A549 (cell line): Measurements from ENCODE around the gene RBM39. TPM values are rescaled to one million over a fixed set of nuclear protein-coding genes. Genes with fewer than 3 reads are reported as not detected.
"Not testable (repeated sequence)": the region's sequence is repeated elsewhere in the genome, so short reads cannot be mapped to it uniquely, and the experiment has no call there.

Source experiments
- ATAC-seq, 2 experiments: fragments of 200-7000 bp in 1 of 2; fragments of >200 bp in 1 of 2; cut with Nextera tagmentation in 1 of 2; cut with Tn5 transposase in 1 of 2; 3 replicates each; pipeline versions ENCODE4 v1.8.0 to v1.9.1; 2018 to 2020; ENCODE audit warnings: mild to moderate bottlenecking in 1 of 2, moderate library complexity in 1 of 2
- CTCF ChIA-PET: fragments of 300-600 bp; sonication (Branson Sonifier 250); formaldehyde crosslinking; extraction: SDS; loops from one replicate; lab custom pipeline; 2021; ENCODE audit warnings: antibody characterized with exemption, inconsistent platforms; lab: Yijun Ruan, JAX
- POLR2A ChIA-PET: fragments of 350-600 bp; formaldehyde crosslinking; extraction: SDS; loops from one replicate; lab custom pipeline; 2021; ENCODE audit warnings: antibody characterized with exemption, inconsistent platforms; lab: Yijun Ruan, JAX
- DNase-seq, 2 experiments: peaks; one replicate each; pipeline versions ENCODE4 v3.0.0 to v3.0.0-alpha.2; 2011 to 2016; ENCODE audit warnings: low read depth in 1 of 2, low spot score in 1 of 2
- FAIRE-seq: peaks from 2 replicates; lab custom pipeline; 2011; peaks lifted over from hg19 to GRCh38; lab: Jason Lieb, UNC
- H3K27ac ChIP-seq, 2 experiments: fragments of >200 bp; sonication (Bioruptor Twin); formaldehyde crosslinking; 3 replicates each; pipeline ENCODE4 v1.5.1; 2016 to 2017
- H3K4me1 ChIP-seq: fragments of >200 bp; sonication (Bioruptor Twin); formaldehyde crosslinking; 3 replicates; pipeline ENCODE4 v1.6.1; 2016
- H3K4me2 ChIP-seq: fragments of >200 bp; sonication (Bioruptor Twin); formaldehyde crosslinking; 3 replicates; pipeline ENCODE4 v1.6.1; 2016
- H3K4me3 ChIP-seq: fragments of >200 bp; sonication (Bioruptor Twin); formaldehyde crosslinking; 3 replicates; pipeline ENCODE4 v1.5.1; 2016
- H3K9me3 ChIP-seq: fragments of >200 bp; sonication (Bioruptor Twin); formaldehyde crosslinking; 3 replicates; pipeline ENCODE4 v1.6.1; 2016
- BHLHE40 ChIP-seq: IDR thresholded peaks from 2 replicates; pipeline ENCODE4 v1.6.1; 2012; ENCODE audit warnings: low read depth, low read length, inconsistent platforms
- CTCF ChIP-seq: fragments of >200 bp; sonication (Bioruptor Twin); formaldehyde crosslinking; IDR thresholded peaks from 3 replicates; pipeline ENCODE4 v1.5.1; 2016
- EHF ChIP-seq: fragments of 250-450 bp; sonication (Bioruptor Pico); IDR thresholded peaks from 2 replicates; pipeline ENCODE4 v1.5.0; 2020; ENCODE audit warnings: mild to moderate bottlenecking
- FOSL2 ChIP-seq, 2 experiments: fragments of 450-650 bp in 1 of 2; fragments of >200 bp in 1 of 2; sonication (Bioruptor Twin) in 1 of 2; formaldehyde crosslinking; IDR thresholded peaks; 2 replicates each; pipeline versions ENCODE4 v1.5.0 to v1.6.1; 2016 to 2020; ENCODE audit warnings: mild to moderate bottlenecking in 1 of 2, moderate library complexity in 1 of 2
- HES2 ChIP-seq: fragments of >200 bp; sonication (Bioruptor Twin); formaldehyde crosslinking; IDR thresholded peaks from 2 replicates; pipeline ENCODE4 v1.6.1; 2016
- HMGXB4 ChIP-seq: fragments of 250-450 bp; sonication (Bioruptor Pico); IDR thresholded peaks from 2 replicates; pipeline ENCODE4 v1.5.0; 2021; ENCODE audit warnings: mild to moderate bottlenecking, moderate library complexity, borderline replicate concordance
- HOXA7 ChIP-seq: fragments of 250-450 bp; sonication (Bioruptor Pico); IDR thresholded peaks from 2 replicates; pipeline ENCODE4 v1.5.0; 2020; ENCODE audit warnings: mild to moderate bottlenecking, moderate library complexity
- KDM1A ChIP-seq: fragments of 200-600 bp; sonication (generic); IDR thresholded peaks from 2 replicates; pipeline ENCODE4 v1.6.1; 2016; ENCODE audit warnings: low read depth, mild to moderate bottlenecking
- MAFK ChIP-seq: fragments of 450-650 bp; IDR thresholded peaks from 2 replicates; pipeline ENCODE4 v1.6.1; 2014; ENCODE audit not compliant: partially characterized antibody
- PBX3 ChIP-seq: IDR thresholded peaks from 2 replicates; pipeline ENCODE4 v1.6.1; 2012
- PHF8 ChIP-seq: fragments of 200-600 bp; sonication (generic); IDR thresholded peaks from 2 replicates; pipeline ENCODE4 v1.6.1; 2016; ENCODE audit warnings: low read depth, mild to moderate bottlenecking, antibody characterized with exemption, moderate library complexity, borderline replicate concordance
- RAD21 ChIP-seq, 2 experiments: fragments of >200 bp in 1 of 2; sonication (Bioruptor Twin) in 1 of 2; formaldehyde crosslinking in 1 of 2; IDR thresholded peaks in 1 of 2; conservative IDR thresholded peaks in 1 of 2; 2 replicates in 1 of 2; 3 replicates in 1 of 2; pipeline ENCODE4 v1.6.1; 2012 to 2018; ENCODE audit warnings: inconsistent platforms in 1 of 2
- RFX5 ChIP-seq: fragments of 450-650 bp; IDR thresholded peaks from 2 replicates; pipeline ENCODE4 v1.7.1; 2014; ENCODE audit warnings: antibody characterized with exemption, mild to moderate bottlenecking, moderate library complexity
- TP53 ChIP-seq: fragments of 250-450 bp; sonication (Bioruptor Pico); IDR thresholded peaks from 2 replicates; pipeline ENCODE4 v1.5.0; 2021; ENCODE audit warnings: mild to moderate bottlenecking, moderate library complexity
- WGBS: methylation state at CpG from one replicate; pipeline ENCODE4 v1.1.6; 2017; ENCODE audit errors: missing lambda C conversion rate; 5-methylcytosine and 5-hydroxymethylcytosine counted together
- polyA plus RNA-seq, 4 experiments: library from polyadenylated mRNA; depleted of rRNA in 3 of 4; stranded (reverse); fragments of >200 nt; fragmentation: RNase III in 1 of 4; extraction: RNeasy Plus Mini Kit Qiagen cat#74134 plus additional on column Dnase treatment in 1 of 4; gene quantifications; 2 replicates in 3 of 4; 3 replicates in 1 of 4; pipeline ENCODE4 v1.2.3, GENCODE V29; 2011 to 2017

RBM39 gene
- polyA plus RNA-seq, 2 of the 4 experiments (the other 2 are of a cell fraction): 127 to 212 TPM

- CTCF ChIA-PET: interaction anchor here (0.6 to 1.4 kb wide), 5 partner anchors 10 to 46 kb away, joined by 3 to 4 read pairs (median 3); partner anchors contain the start of gene RBM39
- WGBS: 82% methylated on average over 4 of the region's 4 CpGs
- Histone ChIP-seq H3K27ac (no peak overlapping the region), H3K4me1 (no peaks in the 10 kb centered on the region), H3K4me2 (no peak overlapping the region), H3K4me3 (no peak overlapping the region), H3K9me3 (no peaks in the 10 kb centered on the region)
- TF ChIP-seq FOSL2 (IDR thresholded peaks at IDR 0.05) (no peak), FOSL2 (CRISPR knock-in tag; IDR thresholded peaks at IDR 0.05) (no peak), RAD21 (conservative IDR thresholded peaks at IDR 0.05 in 1 of 2, IDR thresholded peaks at IDR 0.05 in 1 of 2) (no peak), PHF8 (no peak), RFX5 (no peak), KDM1A (no peak), CTCF (no peak), HOXA7 (CRISPR knock-in tag) (no peak), PBX3 (no peak), TP53 (no peak), HES2 (no peak), EHF (no peak)
- DNase-seq (no peak), FAIRE-seq (no peak), ATAC-seq (no peak)
- POLR2A ChIA-PET: interaction anchor here (1.6 kb wide), 1 partner anchor 14 kb away, joined by 13 read pairs; the partner anchor contains the start of gene RBM39
Observed at GRCh38 chr20:35756404-35756803, 14.3 kb upstream of the RBM39 start.

GRCh38 chr20:35750611-35751010 is 8.6 kb upstream of the RBM39 start:
- FAIRE-seq: no peak
- peaks cover 8% of the 10 kb centered on the region; the same call in 1 of the 3 replicates for H3K4me1 ChIP-seq
- ATAC-seq: no peak
- no peak overlapping the region for H3K4me2 ChIP-seq
- no peaks in the 10 kb centered on the region for H3K9me3 ChIP-seq
- no peak for TF ChIP-seq HMGXB4
- no peak for TF ChIP-seq BHLHE40
- TF ChIP-seq RAD21 (conservative IDR thresholded peaks at IDR 0.05 in 1 of 2, IDR thresholded peaks at IDR 0.05 in 1 of 2): no peak
- peak; percentile 88 for TF ChIP-seq MAFK
- no peak for DNase-seq
- H3K27ac ChIP-seq: no peak overlapping the region
- CTCF ChIA-PET: interaction anchor here (1.7 kb wide), 2 partner anchors 9 to 134 kb away, joined by 4 to 7 read pairs; partner anchors contain the start of gene RBM39
- POLR2A ChIA-PET: interaction anchor here (1.6 kb wide), 1 partner anchor 8 kb away, joined by 4 read pairs; the partner anchor contains the start of gene RBM39
- no peak overlapping the region for H3K4me3 ChIP-seq
- WGBS: 44% methylated on average over 2 of the region's 2 CpGs

GRCh38 chr20:35744492-35744841 is 2.4 kb upstream of the RBM39 start:
- FAIRE-seq, H3K4me3 ChIP-seq, ATAC-seq, DNase-seq, H3K9me3 ChIP-seq: not testable (repeated sequence)
- H3K4me1 ChIP-seq: peaks cover 29% of the 10 kb centered on the region
- H3K4me2 ChIP-seq: peak overlapping the region; percentile 95
- peak overlapping the region; percentile 92 to 98 for H3K27ac ChIP-seq
- WGBS: 93% methylated on average over 3 of the region's 3 CpGs
- ChIA-PET CTCF (interaction anchor here (1.3 to 4.8 kb wide), 6 partner anchors 23 to 210 kb away, joined by 3 to 31 read pairs (median 8); partner anchors contain the start of genes PHF20 and SCAND1), POLR2A (interaction anchor here (4.3 kb wide), 1 partner anchor 26 kb away, joined by 97 read pairs; the partner anchor contains the start of gene PHF20)
